ENCODE measurements around the gene KCP.
"Not testable (repeated sequence)": the region's sequence is repeated elsewhere in the genome, so short reads cannot be mapped to it uniquely, and the experiment has no call there.

Gene KCP

GRCh38 chr7:128910569-128910945 is at the start of gene KCP:
KCP (minus strand) TSS chr7:128910709; CDS start chr7:128910676, 33 bp downstream.
- peak; percentile 5 for DNase-seq

- DNase-seq, result no peak
Observed at GRCh38 chr7:128959296-128959695, 48.8 kb upstream of the KCP start.

GRCh38 chr7:128955981-128956380 is 45.5 kb upstream of the KCP start:
- DNase-seq, result no peak

- DNase-seq, result no peak
Observed at GRCh38 chr7:128954830-128955802, 44.6 kb upstream of the KCP start.

GRCh38 chr7:128954150-128954549 is 43.6 kb upstream of the KCP start:
- no peak for DNase-seq

- no peak for DNase-seq
Observed at GRCh38 chr7:128951296-128951695, 40.8 kb upstream of the KCP start.

- DNase-seq, result no peak
Observed at GRCh38 chr7:128948976-128949760, 38.7 kb upstream of the KCP start.

GRCh38 chr7:128948312-128948973 is 37.9 kb upstream of the KCP start:
- DNase-seq, result no peak

- DNase-seq, result no peak
Observed at GRCh38 chr7:128947854-128948253, 37.3 kb upstream of the KCP start.

- no peak for DNase-seq
Observed at GRCh38 chr7:128946936-128947830, 36.7 kb upstream of the KCP start.

- no peak for DNase-seq
Observed at GRCh38 chr7:128945668-128946366, 35.3 kb upstream of the KCP start.

- no peak for DNase-seq
Observed at GRCh38 chr7:128944487-128945236, 34.2 kb upstream of the KCP start.

GRCh38 chr7:128943251-128943650 is 32.7 kb upstream of the KCP start:
- DNase-seq, result not testable (repeated sequence)

GRCh38 chr7:128941946-128942526 is 31.5 kb upstream of the KCP start:
- DNase-seq, result no peak

GRCh38 chr7:128941323-128941890 is 30.9 kb upstream of the KCP start:
- no peak for DNase-seq

GRCh38 chr7:128940494-128941322 is 30.2 kb upstream of the KCP start:
- no peak for DNase-seq

- DNase-seq, result no peak
Observed at GRCh38 chr7:128939861-128940410, 29.4 kb upstream of the KCP start.

GRCh38 chr7:128939075-128939860 is 28.8 kb upstream of the KCP start:
- DNase-seq, result no peak

Data from 8988T (cell line).